Stomach (tissue), 9 donors: ENCODE measurements around the gene MOB3C. TPM values are rescaled to one million over a fixed set of nuclear protein-coding genes. Genes with fewer than 3 reads are reported as not detected.

ENCODE experiments used
- DNase-seq, 2 donors: peaks; one replicate each; pipeline versions ENCODE4 v3.0.0 to v3.0.0-alpha.2; 2013 to 2019
- H3K27ac ChIP-seq, 5 donors: fragments of 200-600 bp in 4 of 5; sonication (generic) in 4 of 5; one replicate each; pipeline ENCODE4 v1.5.1; 2013 to 2019; ENCODE audit warnings: mild to moderate bottlenecking in 1 of 5, moderate library complexity in 1 of 5
- H3K27me3 ChIP-seq, 3 donors: fragments of 200-600 bp; sonication (generic); one replicate each; pipeline ENCODE4 v1.5.1; 2017 to 2019; ENCODE audit warnings: mixed run types in 1 of 3
- H3K36me3 ChIP-seq, 4 donors: fragments of 200-600 bp; sonication (generic); 1 replicate in 3 of 4; 2 replicates in 1 of 4; pipeline ENCODE4 v1.5.1; 2016 to 2019
- H3K4me1 ChIP-seq, 4 donors: fragments of 200-600 bp; sonication (generic); one replicate each; pipeline ENCODE4 v1.5.1; 2016 to 2019
- H3K4me3 ChIP-seq, 4 donors: fragments of 200-600 bp; sonication (generic) in 3 of 4; one replicate each; pipeline ENCODE4 v1.5.1; 2016 to 2019; ENCODE audit warnings: mild to moderate bottlenecking in 1 of 4
- H3K9me3 ChIP-seq, 4 donors: fragments of 200-600 bp; sonication (generic); one replicate each; pipeline ENCODE4 v1.5.1; 2016 to 2019
- EP300 ChIP-seq: sonication (generic); formaldehyde crosslinking; IDR thresholded peaks from one replicate; pipeline ENCODE4 v1.6.1; 2017; ENCODE audit warnings: antibody characterized with exemption
- POLR2A ChIP-seq, 4 donors: fragments of 450-650 bp; IDR thresholded peaks; one replicate each; pipeline ENCODE4 v1.6.1; 2016; ENCODE audit warnings: antibody characterized with exemption in 4 of 4, control low read depth in 2 of 4, mild to moderate bottlenecking in 1 of 4, moderate library complexity in 1 of 4
- POLR2AphosphoS5 ChIP-seq, 3 donors: sonication (generic); formaldehyde crosslinking; IDR thresholded peaks; one replicate each; pipeline ENCODE4 v1.6.1; 2016; ENCODE audit warnings: antibody characterized with exemption in 3 of 3
- WGBS, 5 donors: extraction: QIAGEN DNeasy Blood & Tissue Kit in 3 of 5; methylation state at CpG; one replicate each; pipeline versions ENCODE4 v1.1.5 to v1.1.7; 2013 to 2018; 5-methylcytosine and 5-hydroxymethylcytosine counted together
- intact Hi-C: fragments of 100-400 bp; cut with DNase I; formaldehyde crosslinking; loops from one replicate; pipeline ENCODE4 v1.15.1; 2023; ENCODE audit warnings: low total_unique reads
- polyA plus RNA-seq, 3 donors: library from polyadenylated mRNA; stranded (reverse); fragments of 200-250 nt; gene quantifications; one replicate each; pipeline ENCODE4 v1.2.3, GENCODE V29; 2013
- total RNA-seq, 5 donors: library from RNA; depleted of rRNA; stranded (reverse); fragments of >200 nt; gene quantifications; one replicate each; pipeline versions ENCODE4 v1.1.0 to v1.2.3, GENCODE V29; 2014 to 2016
- TF ChIP-seq, protein P1 (sequence below), 7 experiments: fragments of 450-650 bp in 4 of 7; fragments of 200-600 bp in 3 of 7; sonication (generic) in 3 of 7; IDR thresholded peaks; one replicate each; pipeline ENCODE4 v1.5.1; 2016 to 2019; ENCODE audit warnings: antibody characterized with exemption in 7 of 7, control low read depth in 2 of 7, mild to moderate bottlenecking in 1 of 7
- donor health status: healthy with polysubstance abuse.
- donor health status: Bipolar disorder and iron deficiency.
- donor health status: healthy.

MOB3C gene
- total and polyA plus RNA-seq, 8 donors, result 8.4 to 27.2 (median 11.8) TPM

DNA sequence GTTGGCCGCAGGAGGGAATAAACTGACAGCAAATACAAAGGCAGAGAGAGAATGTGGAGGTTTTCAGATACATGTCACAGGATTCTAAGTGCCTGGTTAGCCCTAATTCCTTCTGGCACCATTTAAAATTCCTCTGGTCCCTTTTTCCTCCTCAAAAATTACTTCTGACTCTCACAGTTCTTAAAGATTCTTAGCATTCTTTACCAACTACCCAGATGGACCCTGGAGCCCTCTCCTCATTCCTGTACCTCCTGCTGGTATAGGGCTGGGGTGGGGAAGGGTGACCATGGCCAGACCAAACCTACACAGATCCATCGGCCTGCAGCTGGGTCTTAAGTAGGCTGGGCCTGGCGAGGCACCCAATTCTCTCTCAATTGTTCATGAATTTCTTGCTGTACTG is 19.8 kb downstream of the MOB3C start:
- Histone ChIP-seq H3K4me1 (peaks cover 7 to 52% (median 28%) of the 10 kb centered on the region in 4 donors), H3K4me3 (no peak overlapping the region), H3K36me3 (peaks cover 24 to 27% (median 25%) of the 10 kb centered on the region in 4 donors), H3K27me3 (no peaks in the 10 kb centered on the region), H3K9me3 (no peaks in the 10 kb centered on the region), H3K27ac (no peak overlapping the region)
- DNase-seq, result no peak
- TF ChIP-seq, protein P1, sequence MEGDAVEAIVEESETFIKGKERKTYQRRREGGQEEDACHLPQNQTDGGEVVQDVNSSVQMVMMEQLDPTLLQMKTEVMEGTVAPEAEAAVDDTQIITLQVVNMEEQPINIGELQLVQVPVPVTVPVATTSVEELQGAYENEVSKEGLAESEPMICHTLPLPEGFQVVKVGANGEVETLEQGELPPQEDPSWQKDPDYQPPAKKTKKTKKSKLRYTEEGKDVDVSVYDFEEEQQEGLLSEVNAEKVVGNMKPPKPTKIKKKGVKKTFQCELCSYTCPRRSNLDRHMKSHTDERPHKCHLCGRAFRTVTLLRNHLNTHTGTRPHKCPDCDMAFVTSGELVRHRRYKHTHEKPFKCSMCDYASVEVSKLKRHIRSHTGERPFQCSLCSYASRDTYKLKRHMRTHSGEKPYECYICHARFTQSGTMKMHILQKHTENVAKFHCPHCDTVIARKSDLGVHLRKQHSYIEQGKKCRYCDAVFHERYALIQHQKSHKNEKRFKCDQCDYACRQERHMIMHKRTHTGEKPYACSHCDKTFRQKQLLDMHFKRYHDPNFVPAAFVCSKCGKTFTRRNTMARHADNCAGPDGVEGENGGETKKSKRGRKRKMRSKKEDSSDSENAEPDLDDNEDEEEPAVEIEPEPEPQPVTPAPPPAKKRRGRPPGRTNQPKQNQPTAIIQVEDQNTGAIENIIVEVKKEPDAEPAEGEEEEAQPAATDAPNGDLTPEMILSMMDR (IDR thresholded peaks at IDR 0.05), result no peak
- TF ChIP-seq EP300, result no peak
- TF ChIP-seq POLR2A (IDR thresholded peaks at IDR 0.05), result no peak
- TF ChIP-seq POLR2AphosphoS5 (IDR thresholded peaks at IDR 0.05), result no peak
- WGBS, 5 donors, result 92 to 98% (median 94%) methylated on average over 3 of the region's 3 CpGs
- intact Hi-C loops, result no loop called here

DNA sequence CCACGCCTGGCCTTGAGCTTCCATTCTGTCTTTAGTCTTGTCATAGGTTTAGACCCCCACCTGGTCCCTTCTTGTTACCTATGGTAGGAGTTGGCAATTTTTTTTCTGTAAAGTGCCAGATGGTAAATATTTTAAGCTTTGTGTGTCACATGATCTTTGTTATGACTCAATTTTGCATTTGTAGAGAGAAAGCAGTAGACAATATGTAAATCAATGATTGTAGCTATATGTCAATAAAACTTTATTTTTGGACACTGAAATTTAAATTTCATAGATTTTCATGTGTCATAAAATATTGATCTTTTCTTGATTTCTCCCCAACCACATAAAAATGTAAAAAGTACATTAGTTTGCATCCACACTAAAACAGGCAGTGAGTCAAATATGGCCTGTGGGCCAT is 20.6 kb downstream of the MOB3C start:
- no peak overlapping the region for H3K4me3 ChIP-seq
- intact Hi-C loops, result no loop called here
- peak overlapping the region in 4 of 5 donors; percentile 4 to 73 (median 45) for H3K27ac ChIP-seq
- no peak for DNase-seq
- H3K27me3 ChIP-seq, result no peaks in the 10 kb centered on the region
- TF ChIP-seq, protein P1 (IDR thresholded peaks at IDR 0.05), result no peak
- TF ChIP-seq EP300, result no peak
- TF ChIP-seq POLR2AphosphoS5 (IDR thresholded peaks at IDR 0.05), result no peak
- TF ChIP-seq POLR2A (IDR thresholded peaks at IDR 0.05), result no peak
- peaks cover under 1 to 44% (median 19%) of the 10 kb centered on the region in 4 donors for H3K4me1 ChIP-seq
- H3K9me3 ChIP-seq, result no peaks in the 10 kb centered on the region
- peaks cover 32 to 35% (median 34%) of the 10 kb centered on the region in 4 donors for H3K36me3 ChIP-seq
- whole genome bisulfite sequencing, 5 donors, result 92 to 100% (median 98%) methylated on average over 1 of the region's 1 CpG

DNA sequence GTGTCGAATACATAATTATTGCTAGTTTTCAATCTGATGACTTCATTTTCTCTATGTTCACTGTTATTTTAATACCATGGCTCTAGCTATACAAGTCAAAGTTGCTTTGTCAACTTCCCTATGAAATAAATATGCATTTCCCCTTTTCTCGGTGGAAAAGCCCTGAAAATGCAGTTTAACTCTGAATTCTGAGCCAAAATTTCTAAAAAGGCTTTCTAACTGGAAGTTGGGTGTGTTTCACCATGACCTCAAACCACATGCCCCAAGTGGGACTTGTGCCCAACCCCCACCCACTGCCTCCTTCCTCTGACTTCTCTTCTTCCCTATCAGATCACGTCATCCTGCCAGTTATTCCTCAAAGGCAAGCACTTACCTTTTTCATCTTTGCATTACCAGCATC is 21.5 kb downstream of the MOB3C start:
- TF ChIP-seq POLR2A (IDR thresholded peaks at IDR 0.05) (no peak), EP300 (no peak), POLR2AphosphoS5 (IDR thresholded peaks at IDR 0.05) (no peak)
- TF ChIP-seq, protein P1 (IDR thresholded peaks at IDR 0.05), result no peak
- intact Hi-C loops, result no loop called here
- 66 to 74% (median 69%) methylated on average over 3 of the region's 3 CpGs for WGBS, 5 donors
- H3K4me1 ChIP-seq, result peaks cover 0 to 35% (median 16%) of the 10 kb centered on the region in 4 donors
- H3K36me3 ChIP-seq, result peaks cover 35 to 44% (median 41%) of the 10 kb centered on the region in 4 donors
- no peaks in the 10 kb centered on the region for H3K9me3 ChIP-seq
- peak overlapping the region in 4 of 5 donors; percentile 47 to 82 (median 70) for H3K27ac ChIP-seq
- no peak overlapping the region for H3K4me3 ChIP-seq
- DNase-seq, result peak in 1 of 2 donors; percentile 55
- no peaks in the 10 kb centered on the region for H3K27me3 ChIP-seq

DNA sequence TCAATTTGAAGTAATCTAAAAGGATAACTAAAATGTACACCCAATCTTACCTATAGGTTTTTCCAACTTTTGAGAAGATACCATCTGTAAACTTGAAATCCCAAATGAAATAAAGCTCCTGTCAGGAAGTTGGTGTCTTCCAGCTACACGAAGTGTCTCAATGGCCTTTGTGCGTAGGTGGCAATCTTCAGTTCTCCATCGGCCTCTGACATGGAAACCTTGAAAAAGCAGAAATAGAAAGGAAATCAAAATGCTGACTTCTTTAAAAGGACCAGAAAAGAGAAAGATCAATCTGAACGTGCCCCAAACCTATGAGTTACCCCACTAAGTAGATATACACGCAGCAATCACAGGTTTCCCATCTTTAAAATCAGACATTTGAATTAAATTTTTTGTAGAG is 22.5 kb downstream of the MOB3C start:
- TF ChIP-seq POLR2A (IDR thresholded peaks at IDR 0.05), result no peak
- TF ChIP-seq POLR2AphosphoS5 (IDR thresholded peaks at IDR 0.05), result no peak
- TF ChIP-seq EP300, result no peak
- TF ChIP-seq, protein P1 (IDR thresholded peaks at IDR 0.05), result no peak
- 85 to 93% (median 92%) methylated on average over 5 of the region's 5 CpGs for WGBS, 5 donors
- H3K27me3 ChIP-seq, result no peaks in the 10 kb centered on the region
- H3K27ac ChIP-seq, result peak overlapping the region in 3 of 5 donors; percentile 47 to 82 (median 73)
- H3K36me3 ChIP-seq, result peaks cover 39 to 54% (median 52%) of the 10 kb centered on the region in 4 donors
- intact Hi-C loops, result no loop called here
- DNase-seq, result no peak
- no peaks in the 10 kb centered on the region for H3K9me3 ChIP-seq
- H3K4me3 ChIP-seq, result no peak overlapping the region
- H3K4me1 ChIP-seq, result peaks cover 0 to 24% (median 8%) of the 10 kb centered on the region in 4 donors
